Stomach (tissue), 9 donors: ENCODE results near the gene EDEM1. TPM values are rescaled to one million over a fixed set of nuclear protein-coding genes. Genes with fewer than 3 reads are reported as not detected.

Experiments used
- DNase-seq, 2 donors: peaks; one replicate each; pipeline versions ENCODE4 v3.0.0 to v3.0.0-alpha.2; 2013 to 2019
- H3K27ac ChIP-seq, 5 donors: fragments of 200-600 bp in 4 of 5; sonication (generic) in 4 of 5; one replicate each; pipeline ENCODE4 v1.5.1; 2013 to 2019; ENCODE audit warnings: mild to moderate bottlenecking in 1 of 5, moderate library complexity in 1 of 5
- H3K27me3 ChIP-seq, 3 donors: fragments of 200-600 bp; sonication (generic); one replicate each; pipeline ENCODE4 v1.5.1; 2017 to 2019; ENCODE audit warnings: mixed run types in 1 of 3
- H3K36me3 ChIP-seq, 4 donors: fragments of 200-600 bp; sonication (generic); 1 replicate in 3 of 4; 2 replicates in 1 of 4; pipeline ENCODE4 v1.5.1; 2016 to 2019
- H3K4me1 ChIP-seq, 4 donors: fragments of 200-600 bp; sonication (generic); one replicate each; pipeline ENCODE4 v1.5.1; 2016 to 2019
- H3K4me3 ChIP-seq, 4 donors: fragments of 200-600 bp; sonication (generic) in 3 of 4; one replicate each; pipeline ENCODE4 v1.5.1; 2016 to 2019; ENCODE audit warnings: mild to moderate bottlenecking in 1 of 4
- H3K9me3 ChIP-seq, 4 donors: fragments of 200-600 bp; sonication (generic); one replicate each; pipeline ENCODE4 v1.5.1; 2016 to 2019
- CTCF ChIP-seq, 7 experiments: fragments of 450-650 bp in 4 of 7; fragments of 200-600 bp in 3 of 7; sonication (generic) in 3 of 7; IDR thresholded peaks; one replicate each; pipeline ENCODE4 v1.5.1; 2016 to 2019; ENCODE audit warnings: antibody characterized with exemption in 7 of 7, control low read depth in 2 of 7, mild to moderate bottlenecking in 1 of 7
- EP300 ChIP-seq: sonication (generic); formaldehyde crosslinking; IDR thresholded peaks from one replicate; pipeline ENCODE4 v1.6.1; 2017; ENCODE audit warnings: antibody characterized with exemption
- POLR2A ChIP-seq, 4 donors: fragments of 450-650 bp; IDR thresholded peaks; one replicate each; pipeline ENCODE4 v1.6.1; 2016; ENCODE audit warnings: antibody characterized with exemption in 4 of 4, control low read depth in 2 of 4, mild to moderate bottlenecking in 1 of 4, moderate library complexity in 1 of 4
- POLR2AphosphoS5 ChIP-seq, 3 donors: sonication (generic); formaldehyde crosslinking; IDR thresholded peaks; one replicate each; pipeline ENCODE4 v1.6.1; 2016; ENCODE audit warnings: antibody characterized with exemption in 3 of 3
- WGBS, 5 donors: extraction: QIAGEN DNeasy Blood & Tissue Kit in 3 of 5; methylation state at CpG; one replicate each; pipeline versions ENCODE4 v1.1.5 to v1.1.7; 2013 to 2018; 5-methylcytosine and 5-hydroxymethylcytosine counted together
- intact Hi-C: fragments of 100-400 bp; cut with DNase I; formaldehyde crosslinking; loops from one replicate; pipeline ENCODE4 v1.15.1; 2023; ENCODE audit warnings: low total_unique reads
- polyA plus RNA-seq, 3 donors: library from polyadenylated mRNA; stranded (reverse); fragments of 200-250 nt; gene quantifications; one replicate each; pipeline ENCODE4 v1.2.3, GENCODE V29; 2013
- total RNA-seq, 5 donors: library from RNA; depleted of rRNA; stranded (reverse); fragments of >200 nt; gene quantifications; one replicate each; pipeline versions ENCODE4 v1.1.0 to v1.2.3, GENCODE V29; 2014 to 2016
- donor health status: healthy with polysubstance abuse.
- donor health status: Bipolar disorder and iron deficiency.
- donor health status: healthy.

Gene EDEM1
- total and polyA plus RNA-seq, 8 donors = 5.3 to 160 (median 30.5) TPM

- H3K9me3 ChIP-seq = no peaks in the 10 kb centered on the region
- peak overlapping the region; percentile 47 to 100 (median 99) for H3K27ac ChIP-seq
- DNase-seq = peak in 1 of 2 donors; percentile 62
- H3K27me3 ChIP-seq = no peaks in the 10 kb centered on the region
- H3K4me1 ChIP-seq = peaks cover 30 to 67% (median 53%) of the 10 kb centered on the region in 4 donors
- intact Hi-C loops = loop anchor here (10.0 kb wide), 1 partner anchor 62 kb away; the partner anchor contains the start of gene ARL8B
- TF ChIP-seq CTCF (IDR thresholded peaks at IDR 0.05) = no peak
- TF ChIP-seq EP300 = no peak
- TF ChIP-seq POLR2AphosphoS5 (IDR thresholded peaks at IDR 0.05) = no peak
- no peak for TF ChIP-seq POLR2A (IDR thresholded peaks at IDR 0.05)
- 4 to 14% (median 5%) methylated on average over 8 of the region's 8 CpGs for WGBS, 5 donors
- peaks cover 6 to 16% (median 11%) of the 10 kb centered on the region in 4 donors for H3K36me3 ChIP-seq
- peak overlapping the region; percentile 68 to 96 (median 87) for H3K4me3 ChIP-seq
Measured at GRCh38 chr3:5186858-5187155, 700 bp upstream of the EDEM1 start.

- peaks cover 30 to 77% (median 63%) of the 10 kb centered on the region in 4 donors for H3K4me1 ChIP-seq
Measured at GRCh38 chr3:5187920-5188418, 462 bp downstream of the EDEM1 start.

DNA sequence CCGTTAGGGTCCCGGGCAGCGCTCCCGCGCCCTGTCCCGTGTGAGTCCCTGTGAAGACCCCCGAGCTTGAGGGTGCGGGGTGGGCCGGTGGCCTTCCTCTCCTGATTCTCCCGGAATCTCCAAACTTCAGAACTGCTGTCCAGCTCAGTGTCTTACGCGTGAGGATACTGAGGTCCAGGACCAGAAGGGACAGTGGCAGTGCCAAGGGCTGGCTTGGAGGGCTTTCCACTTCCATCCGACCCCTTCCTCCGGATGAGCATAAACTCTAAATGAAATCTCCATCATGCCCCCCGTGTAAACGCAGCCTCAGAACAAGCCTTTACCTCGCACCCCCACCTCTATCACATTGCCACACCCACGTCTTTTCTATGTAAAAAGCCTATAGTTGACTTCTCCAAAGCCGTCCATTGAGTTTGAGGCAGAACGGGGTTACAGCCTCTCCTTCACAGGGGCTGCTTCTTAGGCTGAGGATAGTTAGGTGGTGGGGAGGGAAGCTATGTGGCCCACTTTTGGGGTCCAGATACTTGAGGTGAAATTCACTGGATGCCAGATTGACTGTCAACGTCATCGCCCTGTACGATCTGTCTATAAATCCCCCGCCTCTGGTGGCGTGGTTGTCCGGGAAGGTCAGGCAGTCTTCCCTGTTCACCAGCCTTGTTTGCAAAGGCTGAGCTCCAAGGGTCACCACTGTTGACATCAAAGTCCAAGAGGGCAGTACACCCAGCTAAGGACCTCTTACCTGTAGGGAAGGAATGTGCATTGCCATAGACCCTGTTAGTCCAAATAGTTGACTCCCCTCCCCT is 1.1 kb downstream of the EDEM1 start:
- peak overlapping the region; percentile 93 to 100 (median 99) for H3K27ac ChIP-seq
- 1 to 8% (median 2%) methylated on average over 15 to 26 of the region's 26 CpGs for WGBS, 5 donors
- H3K9me3 ChIP-seq = no peaks in the 10 kb centered on the region
- peaks cover 0 to 8% (median 4%) of the 10 kb centered on the region in 4 donors for H3K36me3 ChIP-seq
- H3K4me1 ChIP-seq = peaks cover 30 to 81% (median 65%) of the 10 kb centered on the region in 4 donors
- intact Hi-C loops = loop anchor here (10.0 kb wide), 1 partner anchor 64 kb away; the partner anchor contains the start of gene ARL8B
- TF ChIP-seq CTCF (IDR thresholded peaks at IDR 0.05) (no peak), POLR2A (IDR thresholded peaks at IDR 0.05) (no peak), POLR2AphosphoS5 (IDR thresholded peaks at IDR 0.05) (peak in 2 of 3 donors; percentile 41 to 47), EP300 (no peak)
- peak overlapping the region; percentile 68 to 96 (median 87) for H3K4me3 ChIP-seq
- H3K27me3 ChIP-seq = no peaks in the 10 kb centered on the region
- peak; percentile 65 to 79 for DNase-seq

More at GRCh38 chr3:5187920-5188418, 462 bp downstream of the EDEM1 start:
- peak in 1 of 2 donors; percentile 76 for DNase-seq
- 0 to 1% (median 0%) methylated on average over 5 to 66 of the region's 66 CpGs for WGBS, 5 donors
- Histone ChIP-seq H3K27ac (peak overlapping the region; percentile 93 to 100 (median 99)), H3K9me3 (no peaks in the 10 kb centered on the region), H3K27me3 (no peaks in the 10 kb centered on the region), H3K36me3 (peaks cover 0 to 9% (median 3%) of the 10 kb centered on the region in 4 donors), H3K4me3 (peak overlapping the region; percentile 68 to 96 (median 87))
- intact Hi-C loops = loop anchor here (10.0 kb wide), 1 partner anchor 63 kb away; the partner anchor contains the start of gene ARL8B
- TF ChIP-seq CTCF (IDR thresholded peaks at IDR 0.05) (no peak), POLR2AphosphoS5 (IDR thresholded peaks at IDR 0.05) (no peak)

DNA sequence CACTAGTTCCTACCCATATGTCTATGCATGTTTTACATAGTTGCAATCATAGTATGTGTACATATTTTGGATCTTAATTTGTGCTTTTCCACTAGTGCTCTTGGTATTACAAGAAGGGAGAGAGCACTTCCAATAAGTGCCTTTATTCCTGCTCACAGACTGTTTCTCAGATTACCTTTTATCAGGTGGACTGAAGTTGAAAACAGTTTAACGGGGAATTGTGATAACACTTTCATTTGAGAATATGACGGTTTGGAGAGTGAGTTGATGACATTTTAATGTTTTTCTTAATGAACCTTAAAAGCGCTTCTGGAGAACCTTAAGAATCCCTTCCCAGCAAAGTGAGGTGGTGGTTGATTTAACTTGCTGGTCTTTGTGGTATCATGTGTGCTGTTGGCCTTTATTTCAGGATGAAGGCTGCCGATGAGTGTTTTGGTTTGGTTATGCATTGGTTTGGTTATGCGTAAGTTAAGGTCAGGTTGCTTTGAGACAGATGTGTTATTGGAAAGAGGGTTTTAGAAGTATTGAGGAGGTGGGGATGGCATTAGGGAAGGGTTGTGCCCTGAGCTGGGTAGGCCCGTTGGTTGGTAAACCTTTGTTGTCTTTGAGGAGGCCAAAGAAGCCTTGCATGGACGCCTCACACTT is 2.8 kb downstream of the EDEM1 start:
- peak overlapping the region in 3 of 4 donors; percentile 0 to 83 (median 68) for H3K4me3 ChIP-seq
- no peak for DNase-seq
- intact Hi-C loops = no loop called here
- peaks cover 44 to 81% (median 70%) of the 10 kb centered on the region in 4 donors for H3K4me1 ChIP-seq
- 60 to 71% (median 68%) methylated on average over 7 of the region's 7 CpGs for WGBS, 5 donors
- peaks cover 0 to 7% (median 6%) of the 10 kb centered on the region in 4 donors for H3K36me3 ChIP-seq
- TF ChIP-seq POLR2A (IDR thresholded peaks at IDR 0.05) (no peak), EP300 (no peak)
- H3K27ac ChIP-seq = no peak overlapping the region
- no peaks in the 10 kb centered on the region for H3K27me3 ChIP-seq
- no peaks in the 10 kb centered on the region for H3K9me3 ChIP-seq
